SK-N-DZ (cell line): ENCODE data around the gene TSPAN6.

Experiments
- DNase-seq: peaks from one replicate; pipeline ENCODE4 v3.0.0-alpha.2; 2015; ENCODE audit warnings: low spot score

The TSPAN6 gene

GRCh38 chrX:100586747-100587146 lies 49.9 kb downstream of the TSPAN6 start:
- DNase-seq, result no peak

- DNase-seq, result no peak
These were observed 52.0 kb downstream of the TSPAN6 start, which contains the start of gene TNMD for GRCh38 chrX:100584611-100585010. TNMD (plus strand) TSS chrX:100584936; CDS start chrX:100585019, 83 bp downstream.
